HL-60 (cell line): ENCODE results near the gene ZNF48.

Experiments
- DNase-seq, 2 experiments: peaks; one replicate each; pipeline ENCODE4 v3.0.0-alpha.2; 2010 to 2020; ENCODE audit warnings: low read depth in 1 of 2, low spot score in 1 of 2
- H3K27ac ChIP-seq: fragments of 250-450 bp; sonication (Bioruptor Pico); replicated peaks from 2 replicates; pipeline ENCODE4 v1.5.1; 2020; ENCODE audit warnings: mild to moderate bottlenecking, moderate library complexity
- H3K27me3 ChIP-seq: fragments of 250-450 bp; sonication (Bioruptor Pico); 2 replicates; pipeline ENCODE4 v1.5.1; 2021; ENCODE audit warnings: mild to moderate bottlenecking, moderate library complexity; ENCODE audit not compliant: insufficient read depth, poor library complexity, severe bottlenecking
- H3K4me3 ChIP-seq: replicated peaks from 2 replicates; pipeline ENCODE4 v1.5.1; 2011; ENCODE audit warnings: mild to moderate bottlenecking, control low read depth, low read length; ENCODE audit not compliant: insufficient read depth
- GABPA ChIP-seq: IDR thresholded peaks from 2 replicates; pipeline ENCODE4 v1.6.1; 2012; ENCODE audit warnings: low read depth
- POLR2AphosphoS5 ChIP-seq: IDR thresholded peaks from 2 replicates; pipeline ENCODE4 v1.6.1; 2012; ENCODE audit warnings: low read depth
- REST ChIP-seq: IDR thresholded peaks from 2 replicates; pipeline ENCODE4 v1.6.1; 2012; ENCODE audit warnings: low read depth; ENCODE audit not compliant: insufficient replicate concordance
- SPI1 ChIP-seq: IDR thresholded peaks from 2 replicates; pipeline ENCODE4 v1.6.1; 2012; ENCODE audit warnings: low read depth, mild to moderate bottlenecking, borderline replicate concordance
- TF ChIP-seq, protein P1 (sequence below): IDR thresholded peaks from one replicate; pipeline ENCODE4 v1.5.1; 2011; ENCODE audit warnings: low read length, control low read depth, inconsistent platforms; ENCODE audit not compliant: insufficient read depth

The ZNF48 gene

GRCh38 chr16:30358990-30359870 is 36.0 kb upstream of the ZNF48 start:
- TF ChIP-seq REST: no peak
- H3K27me3 ChIP-seq: no peaks in the 10 kb centered on the region
- DNase-seq: no peak
- H3K27ac ChIP-seq: no peak overlapping the region
- no peak overlapping the region for H3K4me3 ChIP-seq

- DNase-seq: no peak
- H3K27ac ChIP-seq: no peak overlapping the region
- H3K4me3 ChIP-seq: no peak overlapping the region
- no peaks in the 10 kb centered on the region for H3K27me3 ChIP-seq
- TF ChIP-seq POLR2AphosphoS5 (no peak), GABPA (no peak), REST (no peak), SPI1 (no peak)
- TF ChIP-seq, protein P1, sequence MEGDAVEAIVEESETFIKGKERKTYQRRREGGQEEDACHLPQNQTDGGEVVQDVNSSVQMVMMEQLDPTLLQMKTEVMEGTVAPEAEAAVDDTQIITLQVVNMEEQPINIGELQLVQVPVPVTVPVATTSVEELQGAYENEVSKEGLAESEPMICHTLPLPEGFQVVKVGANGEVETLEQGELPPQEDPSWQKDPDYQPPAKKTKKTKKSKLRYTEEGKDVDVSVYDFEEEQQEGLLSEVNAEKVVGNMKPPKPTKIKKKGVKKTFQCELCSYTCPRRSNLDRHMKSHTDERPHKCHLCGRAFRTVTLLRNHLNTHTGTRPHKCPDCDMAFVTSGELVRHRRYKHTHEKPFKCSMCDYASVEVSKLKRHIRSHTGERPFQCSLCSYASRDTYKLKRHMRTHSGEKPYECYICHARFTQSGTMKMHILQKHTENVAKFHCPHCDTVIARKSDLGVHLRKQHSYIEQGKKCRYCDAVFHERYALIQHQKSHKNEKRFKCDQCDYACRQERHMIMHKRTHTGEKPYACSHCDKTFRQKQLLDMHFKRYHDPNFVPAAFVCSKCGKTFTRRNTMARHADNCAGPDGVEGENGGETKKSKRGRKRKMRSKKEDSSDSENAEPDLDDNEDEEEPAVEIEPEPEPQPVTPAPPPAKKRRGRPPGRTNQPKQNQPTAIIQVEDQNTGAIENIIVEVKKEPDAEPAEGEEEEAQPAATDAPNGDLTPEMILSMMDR: no peak
These were observed 35.4 kb upstream of the ZNF48 start for GRCh38 chr16:30359871-30360170.

GRCh38 chr16:30361180-30361579 is 34.0 kb upstream of the ZNF48 start:
- DNase-seq: no peak
- TF ChIP-seq, protein P1: no peak
- TF ChIP-seq REST: no peak
- TF ChIP-seq POLR2AphosphoS5: no peak
- no peak for TF ChIP-seq SPI1
- TF ChIP-seq GABPA: no peak
- no peaks in the 10 kb centered on the region for H3K27me3 ChIP-seq
- no peak overlapping the region for H3K4me3 ChIP-seq
- H3K27ac ChIP-seq: no peak overlapping the region
